ENCODE results near the gene CHST11. TPM values are rescaled to one million over a fixed set of nuclear protein-coding genes. Genes with fewer than 3 reads are reported as not detected.
A peak's percentile ranks its signal among the peaks of the same experiment; 100 is the strongest.

CHST11 gene
- total RNA-seq, 3 donors from 2014 or later: 12.5 to 16.4 (median 15.5) TPM

DNA sequence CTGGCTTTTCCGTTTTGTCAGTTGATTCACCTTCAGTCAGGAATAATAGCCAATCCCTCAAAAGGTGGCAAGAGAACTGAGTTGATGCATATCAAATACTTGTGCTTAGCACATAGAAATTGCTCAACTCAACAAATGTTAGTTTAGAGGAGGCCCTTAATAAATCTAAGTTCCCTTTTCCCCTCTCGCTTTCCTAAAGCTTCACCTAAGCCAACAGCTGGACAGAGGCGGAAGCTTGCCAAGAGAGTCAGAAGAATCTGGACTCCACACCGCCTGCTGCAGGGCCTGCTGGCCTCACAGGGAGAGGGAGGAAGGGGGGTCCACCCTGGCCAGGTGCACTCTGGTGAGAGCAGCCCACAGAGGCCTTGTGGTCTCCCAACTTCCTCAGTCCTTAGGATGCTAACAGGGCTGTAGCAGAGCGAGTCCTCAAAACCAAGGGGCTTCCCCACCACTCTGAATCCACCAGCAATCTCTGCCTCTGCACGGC is 213.1 kb downstream of the CHST11 start:
- H3K27ac ChIP-seq: peak overlapping the region; percentile 36 to 59
- no peak overlapping the region for H3K4me3 ChIP-seq
- no peak for DNase-seq (ENCODE audit: low spot score in 2 of 2)
- no peaks in the 10 kb centered on the region for H3K9me3 ChIP-seq
- H3K4me1 ChIP-seq: peaks cover 11 to 30% of the 10 kb centered on the region in 2 donors
- TF ChIP-seq POLR2AphosphoS5 (IDR thresholded peaks at IDR 0.05) (no peak), POLR2A (IDR thresholded peaks at IDR 0.05) (no peak)
- TF ChIP-seq, protein P1, sequence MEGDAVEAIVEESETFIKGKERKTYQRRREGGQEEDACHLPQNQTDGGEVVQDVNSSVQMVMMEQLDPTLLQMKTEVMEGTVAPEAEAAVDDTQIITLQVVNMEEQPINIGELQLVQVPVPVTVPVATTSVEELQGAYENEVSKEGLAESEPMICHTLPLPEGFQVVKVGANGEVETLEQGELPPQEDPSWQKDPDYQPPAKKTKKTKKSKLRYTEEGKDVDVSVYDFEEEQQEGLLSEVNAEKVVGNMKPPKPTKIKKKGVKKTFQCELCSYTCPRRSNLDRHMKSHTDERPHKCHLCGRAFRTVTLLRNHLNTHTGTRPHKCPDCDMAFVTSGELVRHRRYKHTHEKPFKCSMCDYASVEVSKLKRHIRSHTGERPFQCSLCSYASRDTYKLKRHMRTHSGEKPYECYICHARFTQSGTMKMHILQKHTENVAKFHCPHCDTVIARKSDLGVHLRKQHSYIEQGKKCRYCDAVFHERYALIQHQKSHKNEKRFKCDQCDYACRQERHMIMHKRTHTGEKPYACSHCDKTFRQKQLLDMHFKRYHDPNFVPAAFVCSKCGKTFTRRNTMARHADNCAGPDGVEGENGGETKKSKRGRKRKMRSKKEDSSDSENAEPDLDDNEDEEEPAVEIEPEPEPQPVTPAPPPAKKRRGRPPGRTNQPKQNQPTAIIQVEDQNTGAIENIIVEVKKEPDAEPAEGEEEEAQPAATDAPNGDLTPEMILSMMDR (IDR thresholded peaks at IDR 0.05): no peak
- intact Hi-C loops (cut with DNase I; ENCODE audit: low total_unique reads): no loop called here
- H3K27me3 ChIP-seq: no peaks in the 10 kb centered on the region
- H3K36me3 ChIP-seq: no peaks in the 10 kb centered on the region

DNA sequence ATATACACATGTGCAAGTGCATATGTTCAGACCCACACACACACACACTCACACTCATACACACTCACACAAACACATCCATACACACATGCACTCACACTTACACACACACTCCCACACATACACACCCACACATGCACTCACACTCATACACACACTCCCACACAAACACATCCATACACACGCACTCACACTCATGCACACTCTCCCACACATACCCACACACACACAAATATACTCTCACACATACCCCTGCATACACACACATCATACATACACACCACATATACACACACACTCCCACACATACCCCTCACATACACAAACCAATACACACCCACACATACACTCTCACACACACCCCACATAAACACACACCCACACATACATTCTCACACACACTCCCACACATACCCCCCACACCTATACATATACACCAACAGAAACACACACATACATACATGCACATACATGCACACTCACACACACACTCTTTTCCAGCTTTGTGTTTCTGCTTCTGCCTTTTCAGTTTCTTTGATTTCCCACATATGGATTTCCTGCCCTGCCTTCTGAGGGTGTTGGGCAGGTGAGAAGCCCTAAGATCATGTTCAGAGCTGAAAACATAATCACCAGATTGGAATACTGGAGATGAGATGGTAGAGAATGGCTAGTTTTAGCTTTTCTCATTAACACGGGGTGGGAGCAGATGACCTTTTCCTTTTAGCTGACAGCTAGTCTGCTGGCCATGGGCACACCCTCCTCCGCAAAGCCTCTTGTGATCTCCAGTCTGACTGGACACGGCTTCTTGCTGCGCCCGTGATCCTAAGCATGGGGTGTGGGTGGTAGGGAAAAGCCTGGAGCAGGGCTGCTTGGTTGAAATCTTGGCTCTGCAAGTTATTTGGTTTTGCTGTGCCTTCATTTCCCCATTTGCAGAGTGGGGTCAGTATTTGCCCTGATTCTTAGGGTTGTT is 214.0 kb downstream of the CHST11 start:
- Histone ChIP-seq H3K36me3 (no peaks in the 10 kb centered on the region), H3K9me3 (no peaks in the 10 kb centered on the region), H3K27ac (peak overlapping the region; percentile 54 to 60), H3K4me1 (peaks cover 11 to 30% of the 10 kb centered on the region in 2 donors), H3K27me3 (no peaks in the 10 kb centered on the region), H3K4me3 (no peak overlapping the region)
- no peak for DNase-seq (ENCODE audit: low spot score in 2 of 2)
- intact Hi-C loops (cut with DNase I; ENCODE audit: low total_unique reads): no loop called here
- TF ChIP-seq, protein P1 (IDR thresholded peaks at IDR 0.05): no peak
- TF ChIP-seq POLR2A (IDR thresholded peaks at IDR 0.05): no peak
- TF ChIP-seq POLR2AphosphoS5 (IDR thresholded peaks at IDR 0.05): no peak

DNA sequence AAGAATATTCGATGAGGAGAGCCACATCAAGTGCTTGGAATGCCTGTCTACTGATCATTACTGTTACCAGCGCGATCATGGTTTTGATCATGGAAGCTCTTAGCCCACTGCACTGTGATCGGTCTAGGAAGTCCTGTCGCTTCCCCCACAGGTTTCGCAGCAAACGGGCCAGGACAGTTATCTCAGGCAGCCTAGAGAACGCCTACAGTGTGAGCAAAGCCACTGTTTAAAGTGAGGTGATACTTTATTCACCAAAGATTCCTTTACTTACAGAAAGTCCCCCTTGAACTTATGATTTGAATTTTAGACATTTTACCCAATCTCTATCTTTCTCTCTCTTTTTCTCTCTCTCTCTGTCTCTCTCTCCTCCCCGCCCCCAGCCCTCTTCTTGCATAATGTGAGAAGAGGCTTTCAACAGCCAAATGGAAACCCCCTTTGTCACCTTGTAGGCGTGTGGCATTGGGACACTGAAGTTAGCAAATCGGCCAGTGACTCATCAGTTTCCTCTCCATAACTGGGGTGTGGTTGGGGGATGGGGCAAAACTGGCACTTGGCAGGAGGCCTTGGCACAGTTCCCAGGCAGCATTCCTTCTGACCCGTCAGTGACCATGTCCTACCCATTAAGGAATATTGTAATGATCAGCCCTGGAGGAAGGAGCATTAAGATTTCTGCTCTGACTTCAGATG is 214.8 kb downstream of the CHST11 start:
- peak; percentile 57 to 97 (median 94) for TF ChIP-seq POLR2AphosphoS5 (IDR thresholded peaks at IDR 0.05)
- TF ChIP-seq, protein P1 (IDR thresholded peaks at IDR 0.05): no peak
- intact Hi-C loops (cut with DNase I; ENCODE audit: low total_unique reads): no loop called here
- peaks cover 11 to 30% of the 10 kb centered on the region in 2 donors for H3K4me1 ChIP-seq
- H3K9me3 ChIP-seq: no peaks in the 10 kb centered on the region
- peak; percentile 88 to 93 for DNase-seq (ENCODE audit: low spot score in 2 of 2)
- peak overlapping the region; percentile 54 to 60 for H3K27ac ChIP-seq
- no peak overlapping the region for H3K4me3 ChIP-seq
- no peaks in the 10 kb centered on the region for H3K36me3 ChIP-seq
- no peaks in the 10 kb centered on the region for H3K27me3 ChIP-seq

DNA sequence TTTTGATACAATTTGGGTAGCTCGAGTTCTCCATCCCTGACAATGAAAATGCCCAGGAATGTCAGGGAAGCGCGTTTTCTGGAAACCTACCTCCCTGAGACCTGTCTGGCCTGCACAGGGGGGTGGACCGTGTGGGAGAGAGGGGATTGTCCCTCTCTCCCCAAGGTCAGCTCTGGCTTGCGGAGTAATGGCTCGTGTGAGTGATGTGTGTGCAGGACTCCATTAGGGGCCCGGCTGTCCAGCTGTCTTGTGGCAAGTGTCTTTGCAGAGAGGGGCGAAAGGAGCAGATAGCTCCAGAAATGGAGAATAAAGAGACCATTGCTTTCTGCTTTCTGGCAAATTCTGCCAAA is 215.3 kb downstream of the CHST11 start:
- Histone ChIP-seq H3K9me3 (no peaks in the 10 kb centered on the region), H3K27me3 (no peaks in the 10 kb centered on the region), H3K4me3 (no peak overlapping the region), H3K36me3 (no peaks in the 10 kb centered on the region), H3K4me1 (peaks cover 11 to 30% of the 10 kb centered on the region in 2 donors), H3K27ac (peak overlapping the region; percentile 32 to 60)
- no peak for DNase-seq (ENCODE audit: low spot score in 2 of 2)
- intact Hi-C loops (cut with DNase I; ENCODE audit: low total_unique reads): no loop called here
- TF ChIP-seq POLR2AphosphoS5 (IDR thresholded peaks at IDR 0.05) (no peak), POLR2A (IDR thresholded peaks at IDR 0.05) (no peak)
- TF ChIP-seq, protein P1 (IDR thresholded peaks at IDR 0.05): no peak

Data from breast epithelium (tissue), 4 donors.